OCI-LY7 (cell line): ENCODE data around the gene HIPK3. TPM values are rescaled to one million over a fixed set of nuclear protein-coding genes. Genes with fewer than 3 reads are reported as not detected.

ENCODE experiments used
- Bru-seq: library from RNA; stranded (reverse); fragments of 400-500 nt; gene quantifications from one replicate; lab custom pipeline; 2021; lab: Mats Ljungman, UMichigan
- BruChase-seq, 2 experiments: library from RNA; stranded (reverse); fragments of 400-500 nt; gene quantifications; one replicate each; lab custom pipeline; 2021; lab: Mats Ljungman, UMichigan
- BruUV-seq: library from RNA; stranded (reverse); fragments of 400-500 nt; replicated peaks from 2 replicates; lab custom pipeline; 2021; lab: Mats Ljungman, UMichigan
- CTCF ChIA-PET: fragments of 300-600 bp; sonication (Branson Sonifier 250); formaldehyde crosslinking; loops from one replicate; lab custom pipeline; 2022; ENCODE audit warnings: antibody characterized with exemption; ENCODE audit not compliant: unreplicated experiment; lab: Charles Lee
- POLR2A ChIA-PET: fragments of 300-600 bp; sonication (Branson Sonifier 250); formaldehyde crosslinking; loops from one replicate; lab custom pipeline; 2022; ENCODE audit warnings: antibody characterized with exemption; lab: Charles Lee
- DNase-seq: peaks from one replicate; pipeline ENCODE4 v3.0.0-alpha.2; 2015; ENCODE audit warnings: low spot score
- H2AFZ ChIP-seq: fragments of 200-600 bp; sonication (generic), shearing (Covaris generic); 2 replicates; pipeline ENCODE4 v1.6.1; 2014; ENCODE audit warnings: mild to moderate bottlenecking, antibody characterized with exemption, low read length, moderate library complexity
- H3K27ac ChIP-seq: fragments of 200-600 bp; sonication (generic); 2 replicates; pipeline ENCODE4 v1.5.1; 2014; ENCODE audit warnings: mixed run types, low read depth, mild to moderate bottlenecking, moderate library complexity, low read length, inconsistent platforms; ENCODE audit not compliant: poor library complexity, severe bottlenecking
- H3K36me3 ChIP-seq: fragments of 200-600 bp; sonication (generic); 2 replicates; pipeline ENCODE4 v1.6.1; 2014; ENCODE audit warnings: mild to moderate bottlenecking, antibody characterized with exemption, low read length, moderate library complexity, mixed read lengths; ENCODE audit not compliant: insufficient read depth
- H3K4me1 ChIP-seq: fragments of 200-600 bp; sonication (generic); 2 replicates; pipeline ENCODE4 v1.5.1; 2014; ENCODE audit warnings: mild to moderate bottlenecking, low read length; ENCODE audit not compliant: insufficient read depth, poor library complexity, severe bottlenecking
- H3K4me2 ChIP-seq: fragments of 200-600 bp; sonication (generic); 2 replicates; pipeline ENCODE4 v1.6.1; 2014; ENCODE audit warnings: mild to moderate bottlenecking, low read length
- H3K4me3 ChIP-seq: fragments of 200-600 bp; sonication (generic); 2 replicates; pipeline ENCODE4 v1.5.1; 2014; ENCODE audit warnings: mild to moderate bottlenecking, low read depth, low read length; ENCODE audit not compliant: poor library complexity, severe bottlenecking
- H3K79me2 ChIP-seq: fragments of 200-600 bp; sonication (generic); 2 replicates; pipeline ENCODE4 v1.6.1; 2016; ENCODE audit warnings: low read depth, mild to moderate bottlenecking, low read length, moderate library complexity, mixed read lengths; ENCODE audit not compliant: insufficient read depth
- H3K9me2 ChIP-seq: fragments of 200-600 bp; sonication (generic); 2 replicates; pipeline ENCODE4 v1.6.1; 2016; ENCODE audit warnings: mild to moderate bottlenecking, low read length, mixed read lengths; ENCODE audit not compliant: insufficient read depth
- H3K9me3 ChIP-seq: fragments of 200-600 bp; sonication (generic); 2 replicates; pipeline ENCODE4 v1.6.1; 2014; ENCODE audit warnings: mild to moderate bottlenecking, mixed run types, low read length, mixed read lengths
- H4K20me1 ChIP-seq: fragments of 200-600 bp; sonication (generic); 2 replicates; pipeline ENCODE4 v1.6.1; 2014; ENCODE audit warnings: mild to moderate bottlenecking, antibody characterized with exemption, low read length, moderate library complexity, mixed read lengths; ENCODE audit not compliant: insufficient read depth
- EZH2phosphoT487 ChIP-seq: fragments of 200-600 bp; sonication (generic); IDR thresholded peaks from 2 replicates; pipeline ENCODE4 v1.6.1; 2018; ENCODE audit warnings: low read depth, borderline replicate concordance, mild to moderate bottlenecking, mixed run types, antibody characterized with exemption, low read length, moderate library complexity, mixed read lengths
- intact Hi-C: fragments of 100-400 bp; cut with micrococcal nuclease; formaldehyde crosslinking; loops from one replicate; pipeline ENCODE4 v1.10.0; 2022; ENCODE audit not compliant: unreplicated experiment
- long read RNA-seq: library from polyadenylated mRNA; stranded (forward); transcript quantifications from one replicate; pipeline ENCODE4 v2.0.0, GENCODE V29; 2022
- total RNA-seq, 2 experiments: library from RNA; depleted of rRNA in 1 of 2; stranded (reverse); fragments of >200 nt in 1 of 2; shearing (Covaris generic) in 1 of 2; gene quantifications; 2 replicates each; pipeline ENCODE4 v1.2.3, GENCODE V29; 2014 to 2022
- TF ChIP-seq, protein P1 (sequence below): fragments of 200-600 bp; sonication (generic); conservative IDR thresholded peaks from 2 replicates; pipeline ENCODE4 v1.5.1; 2014; ENCODE audit warnings: mild to moderate bottlenecking, antibody characterized with exemption, low read length, moderate library complexity, mixed read lengths

The HIPK3 gene
- total RNA-seq (2014; rRNA removed; shearing (Covaris generic)) (15.2 and 19.0 TPM in 2 replicates), total RNA-seq (2022) (28.4 and 29.0 TPM in 2 replicates), Bru-seq, nascent RNA (percentile 77 among the genes with signal in this experiment), BruChase-seq, experiment 1, labeled RNA remaining after a 6-hour chase (percentile 62 among the genes with signal in this experiment), BruChase-seq, experiment 2, labeled RNA remaining after a 2-hour chase (percentile 79 among the genes with signal in this experiment)
- long read RNA-seq, full-length matches to known transcripts, result 10 of 24 reads
- long read RNA-seq, partial matches to known transcripts, result 5 of 24 reads
- long read RNA-seq, other reads (novel, unspliced or antisense), result 9 of 24 reads

DNA sequence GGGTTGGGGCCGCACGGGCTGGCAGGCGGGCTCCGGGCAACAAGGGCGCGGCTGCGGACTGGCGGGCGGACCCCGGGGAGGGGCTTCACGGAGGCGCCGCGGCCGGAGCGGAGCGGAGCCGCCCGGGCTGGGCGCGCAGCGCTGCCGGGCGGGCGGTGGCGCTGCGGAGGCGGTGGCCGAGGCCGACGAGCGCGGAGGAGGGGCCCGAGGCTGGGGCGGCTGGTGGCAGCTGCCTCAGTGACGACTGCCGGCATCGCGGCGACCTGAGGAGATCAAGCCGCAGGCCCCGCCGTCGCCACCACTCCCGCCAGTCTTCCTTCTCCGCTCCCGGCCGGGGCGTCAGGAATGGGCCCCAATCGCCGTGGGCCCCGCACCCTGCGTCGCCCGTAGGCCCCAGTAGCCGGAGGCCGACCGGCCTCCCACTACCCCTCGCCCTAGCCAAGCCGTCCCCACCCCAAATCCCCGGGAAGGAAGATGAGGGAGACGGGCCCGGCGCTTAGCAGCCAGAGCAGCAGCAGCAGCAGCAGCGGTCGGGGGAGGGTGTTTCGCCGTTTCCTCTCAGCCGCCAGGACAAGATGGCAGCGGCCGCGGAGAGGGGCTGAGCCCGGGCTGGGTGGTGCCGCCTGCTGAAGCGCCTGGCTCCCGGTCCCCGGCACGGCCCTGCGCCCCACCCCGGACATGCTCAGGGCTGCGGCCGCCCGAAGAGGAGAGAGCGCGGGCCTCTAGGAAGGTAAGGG, at the start of gene HIPK3:
HIPK3 (plus strand) TSS at position 222 of the 737 bp plus-strand sequence.
- peaks cover 23% of the 10 kb centered on the region for H4K20me1 ChIP-seq
- H3K27ac ChIP-seq, result peak within 1 kb of the TSS; percentile 85
- H3K9me3 ChIP-seq, result no peaks in the 10 kb centered on the region; the same call in 1 of the 2 replicates
- H2AFZ ChIP-seq, result peak within 1 kb of the TSS; percentile 89
- peak within 1 kb of the TSS; percentile 83 for H3K4me3 ChIP-seq
- DNase-seq, result peak; percentile 88
- no peak for TF ChIP-seq EZH2phosphoT487
- TF ChIP-seq, protein P1, sequence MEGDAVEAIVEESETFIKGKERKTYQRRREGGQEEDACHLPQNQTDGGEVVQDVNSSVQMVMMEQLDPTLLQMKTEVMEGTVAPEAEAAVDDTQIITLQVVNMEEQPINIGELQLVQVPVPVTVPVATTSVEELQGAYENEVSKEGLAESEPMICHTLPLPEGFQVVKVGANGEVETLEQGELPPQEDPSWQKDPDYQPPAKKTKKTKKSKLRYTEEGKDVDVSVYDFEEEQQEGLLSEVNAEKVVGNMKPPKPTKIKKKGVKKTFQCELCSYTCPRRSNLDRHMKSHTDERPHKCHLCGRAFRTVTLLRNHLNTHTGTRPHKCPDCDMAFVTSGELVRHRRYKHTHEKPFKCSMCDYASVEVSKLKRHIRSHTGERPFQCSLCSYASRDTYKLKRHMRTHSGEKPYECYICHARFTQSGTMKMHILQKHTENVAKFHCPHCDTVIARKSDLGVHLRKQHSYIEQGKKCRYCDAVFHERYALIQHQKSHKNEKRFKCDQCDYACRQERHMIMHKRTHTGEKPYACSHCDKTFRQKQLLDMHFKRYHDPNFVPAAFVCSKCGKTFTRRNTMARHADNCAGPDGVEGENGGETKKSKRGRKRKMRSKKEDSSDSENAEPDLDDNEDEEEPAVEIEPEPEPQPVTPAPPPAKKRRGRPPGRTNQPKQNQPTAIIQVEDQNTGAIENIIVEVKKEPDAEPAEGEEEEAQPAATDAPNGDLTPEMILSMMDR, result peak; percentile 18; the same call in 1 of the 2 replicates
- no peaks in the 10 kb centered on the region for H3K36me3 ChIP-seq
- no TSS peak for BruUV-seq
- peaks cover 27% of the 10 kb centered on the region for H3K4me1 ChIP-seq
- ChIA-PET POLR2A (interaction anchor here (0.6 kb wide), 1 partner anchor 11 kb away, joined by 6 read pairs; no protein-coding TSS in a partner anchor), CTCF (interaction anchor here (0.6 kb wide), 1 partner anchor 739 kb away, joined by 3 read pairs; no protein-coding TSS in a partner anchor)
- H3K79me2 ChIP-seq, result peaks cover 39% of the 10 kb centered on the region
- intact Hi-C loops, result loop anchor here (5.0 kb wide), 3 partner anchors 70 to 480 kb away; partner anchors contain the start of gene CD59
- peak within 1 kb of the TSS; percentile 90 for H3K4me2 ChIP-seq
- H3K9me2 ChIP-seq, result no peaks in the 10 kb centered on the region

DNA sequence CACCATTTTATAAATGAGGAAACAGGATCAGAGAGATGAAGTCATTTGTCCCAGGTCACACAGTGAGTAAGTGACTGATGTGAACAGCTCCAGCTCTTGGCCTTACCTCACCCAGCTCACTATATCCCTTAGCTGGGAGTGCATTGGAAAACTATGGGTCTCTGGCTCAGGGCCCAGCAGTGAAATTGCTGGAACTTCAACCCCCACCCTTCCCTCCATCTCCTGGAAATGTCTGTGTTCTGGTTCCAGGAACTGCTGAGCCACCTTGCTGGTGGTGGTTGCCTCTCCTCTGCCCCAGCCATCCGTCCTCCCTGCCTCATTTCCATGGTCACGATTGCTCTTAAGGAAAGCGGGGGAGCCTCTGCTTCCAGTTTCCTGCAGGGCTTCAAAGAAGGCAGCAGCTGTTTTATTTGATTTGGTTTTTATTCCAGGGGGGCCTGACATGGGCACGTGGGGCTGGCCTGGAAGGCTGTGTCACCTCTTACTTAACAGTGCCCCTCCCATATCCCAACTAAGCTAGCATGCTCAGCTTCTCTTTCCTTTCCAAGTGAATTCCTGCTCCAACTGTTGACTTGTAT, 49.7 kb upstream of the HIPK3 start:
- Histone ChIP-seq H3K4me2 (no peak overlapping the region), H3K9me2 (no peaks in the 10 kb centered on the region), H3K27ac (no peak overlapping the region), H2AFZ (no peak overlapping the region), H3K4me3 (no peak overlapping the region), H3K9me3 (no peaks in the 10 kb centered on the region), H3K36me3 (no peaks in the 10 kb centered on the region), H3K4me1 (no peaks in the 10 kb centered on the region), H4K20me1 (no peaks in the 10 kb centered on the region), H3K79me2 (no peaks in the 10 kb centered on the region)
- no TSS peak for BruUV-seq
- ChIA-PET CTCF (no interaction called here), POLR2A (interaction anchor here (0.6 to 0.7 kb wide), 3 partner anchors 40 to 147 kb away, joined by 3 to 6 read pairs (median 4); no protein-coding TSS in a partner anchor)
- intact Hi-C loops, result no loop called here
- DNase-seq, result no peak
- TF ChIP-seq, protein P1, result no peak
- no peak for TF ChIP-seq EZH2phosphoT487
